GM20000 (cell line): ENCODE results near the gene FAM120AOS.

Source experiments
- DNase-seq: peaks from one replicate; pipeline ENCODE4 v3.0.0; 2012; ENCODE audit warnings: low spot score
- CTCF ChIP-seq: IDR thresholded peaks from 2 replicates; pipeline ENCODE4 v1.5.1; 2012; ENCODE audit warnings: mild to moderate bottlenecking, control low read depth; ENCODE audit errors: extremely low read depth, missing control alignments

Gene FAM120AOS

GRCh38 chr9:93415176-93415690 lies 38.1 kb downstream of the FAM120AOS start:
- no peak for TF ChIP-seq CTCF
- DNase-seq: no peak

DNA sequence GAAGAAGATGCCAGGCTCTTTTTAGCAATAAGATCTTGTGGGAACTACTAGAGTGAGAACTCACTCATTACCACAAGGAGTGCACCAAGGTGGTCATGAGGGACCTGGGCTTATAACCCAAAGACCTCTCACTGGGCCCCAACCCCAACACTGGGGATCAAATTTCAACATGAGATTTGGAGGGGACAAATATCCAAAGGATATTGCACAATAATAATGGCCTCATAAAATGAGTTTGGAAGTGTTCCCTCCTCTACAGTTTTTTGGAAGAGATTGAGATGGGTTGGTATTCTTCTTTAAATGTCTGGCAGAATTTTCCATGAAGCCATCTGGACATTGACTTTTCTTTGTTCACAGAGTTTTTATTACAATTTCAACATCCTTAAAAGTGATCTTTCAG lies 39.9 kb downstream of the FAM120AOS start:
- DNase-seq: no peak
- no peak for TF ChIP-seq CTCF

DNA sequence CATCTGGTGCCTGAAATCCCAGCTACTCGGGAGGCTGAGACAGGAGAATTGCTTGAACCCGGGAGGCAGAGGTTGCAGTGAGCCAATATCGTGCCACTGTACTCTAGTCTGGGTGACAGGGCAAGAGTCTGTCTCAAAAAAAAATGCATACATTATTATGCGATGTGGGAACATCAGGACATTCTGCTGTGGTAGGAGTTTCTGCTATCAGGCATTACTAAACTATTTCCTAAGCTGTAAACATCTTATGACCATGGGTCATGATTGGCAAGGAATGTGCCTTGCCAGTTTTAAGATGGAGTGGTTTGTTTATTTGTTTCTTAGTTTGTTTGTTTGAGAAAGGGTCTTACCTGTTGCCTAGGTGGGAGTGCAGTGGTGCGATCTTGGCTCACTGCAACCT lies 47.0 kb downstream of the FAM120AOS start:
- DNase-seq: no peak
- no peak for TF ChIP-seq CTCF

- no peak for TF ChIP-seq CTCF
- DNase-seq: no peak
Measured at GRCh38 chr9:93398471-93398870, 54.9 kb downstream of the FAM120AOS start.

DNA sequence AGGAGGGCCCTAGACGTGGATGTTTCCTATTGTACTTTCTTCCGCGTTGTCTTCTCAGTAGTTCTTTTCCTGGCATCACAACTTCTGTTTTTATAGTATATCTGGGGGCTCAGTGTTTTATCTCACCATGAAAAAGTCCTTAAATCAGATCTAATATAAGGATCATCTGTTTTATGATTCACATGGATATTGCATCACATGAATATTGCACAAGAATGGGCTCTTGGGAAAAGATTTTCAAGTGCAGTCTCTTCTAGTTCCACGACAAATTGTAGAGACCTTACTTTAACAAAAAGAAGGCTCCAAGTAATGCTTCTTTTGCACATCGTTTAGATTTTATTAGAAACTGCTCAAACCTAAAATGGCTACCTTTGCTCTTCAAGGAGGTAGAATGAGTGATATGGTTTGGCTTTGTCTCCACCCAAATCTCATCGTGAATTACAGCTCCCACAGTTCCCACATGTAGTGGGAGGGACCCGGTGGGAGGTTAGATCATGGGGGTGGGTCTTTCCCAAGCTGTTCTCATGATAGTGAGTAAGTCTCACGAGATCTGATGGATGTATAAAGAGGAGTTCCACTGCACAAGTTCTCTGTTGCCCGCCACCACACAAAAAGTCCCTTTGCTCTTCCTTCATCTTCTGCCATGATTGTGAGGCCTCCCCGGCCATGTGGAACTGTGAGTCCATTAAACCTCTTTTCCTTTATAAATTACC lies 55.6 kb downstream of the FAM120AOS start:
- no peak for TF ChIP-seq CTCF
- DNase-seq: no peak
